Upper lobe of left lung (tissue), 4 donors: ENCODE data around the gene PPP1R10.

ENCODE experiments used
- CTCF ChIP-seq, 6 experiments: fragments of 450-650 bp in 4 of 6; fragments of 200-600 bp in 2 of 6; sonication (generic) in 2 of 6; IDR thresholded peaks; one replicate each; pipeline ENCODE4 v1.5.1; 2016 to 2019; ENCODE audit warnings: antibody characterized with exemption in 6 of 6
- POLR2A ChIP-seq, 4 donors: fragments of 450-650 bp; IDR thresholded peaks; one replicate each; pipeline ENCODE4 v1.5.1; 2016 to 2017; ENCODE audit warnings: antibody characterized with exemption in 4 of 4, mild to moderate bottlenecking in 2 of 4

DNA sequence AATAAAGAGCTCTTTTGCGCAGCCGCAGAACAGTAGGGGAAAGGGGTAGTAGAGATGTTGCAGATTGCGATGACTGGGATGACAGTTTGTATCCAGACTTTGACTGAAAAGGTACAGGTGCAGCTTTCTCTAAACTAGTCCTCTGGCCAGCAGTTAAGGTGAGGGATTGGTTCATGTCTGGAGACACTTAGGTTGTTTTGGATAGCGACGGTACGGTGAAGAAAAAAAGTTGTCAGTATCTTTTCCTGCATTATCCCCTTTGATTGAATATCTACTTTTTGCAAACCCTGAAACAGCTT lies 59.4 kb downstream of the PPP1R10 start:
- TF ChIP-seq CTCF (IDR thresholded peaks at IDR 0.05) (no peak), POLR2A (IDR thresholded peaks at IDR 0.05) (no peak)
